GM04504 (cell line): ENCODE results near the gene TEF.

ENCODE experiments used
- DNase-seq: peaks from one replicate; pipeline ENCODE4 v3.0.0-alpha.2; 2012; ENCODE audit warnings: low read depth

TEF gene, protein sequence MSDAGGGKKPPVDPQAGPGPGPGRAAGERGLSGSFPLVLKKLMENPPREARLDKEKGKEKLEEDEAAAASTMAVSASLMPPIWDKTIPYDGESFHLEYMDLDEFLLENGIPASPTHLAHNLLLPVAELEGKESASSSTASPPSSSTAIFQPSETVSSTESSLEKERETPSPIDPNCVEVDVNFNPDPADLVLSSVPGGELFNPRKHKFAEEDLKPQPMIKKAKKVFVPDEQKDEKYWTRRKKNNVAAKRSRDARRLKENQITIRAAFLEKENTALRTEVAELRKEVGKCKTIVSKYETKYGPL

DNA sequence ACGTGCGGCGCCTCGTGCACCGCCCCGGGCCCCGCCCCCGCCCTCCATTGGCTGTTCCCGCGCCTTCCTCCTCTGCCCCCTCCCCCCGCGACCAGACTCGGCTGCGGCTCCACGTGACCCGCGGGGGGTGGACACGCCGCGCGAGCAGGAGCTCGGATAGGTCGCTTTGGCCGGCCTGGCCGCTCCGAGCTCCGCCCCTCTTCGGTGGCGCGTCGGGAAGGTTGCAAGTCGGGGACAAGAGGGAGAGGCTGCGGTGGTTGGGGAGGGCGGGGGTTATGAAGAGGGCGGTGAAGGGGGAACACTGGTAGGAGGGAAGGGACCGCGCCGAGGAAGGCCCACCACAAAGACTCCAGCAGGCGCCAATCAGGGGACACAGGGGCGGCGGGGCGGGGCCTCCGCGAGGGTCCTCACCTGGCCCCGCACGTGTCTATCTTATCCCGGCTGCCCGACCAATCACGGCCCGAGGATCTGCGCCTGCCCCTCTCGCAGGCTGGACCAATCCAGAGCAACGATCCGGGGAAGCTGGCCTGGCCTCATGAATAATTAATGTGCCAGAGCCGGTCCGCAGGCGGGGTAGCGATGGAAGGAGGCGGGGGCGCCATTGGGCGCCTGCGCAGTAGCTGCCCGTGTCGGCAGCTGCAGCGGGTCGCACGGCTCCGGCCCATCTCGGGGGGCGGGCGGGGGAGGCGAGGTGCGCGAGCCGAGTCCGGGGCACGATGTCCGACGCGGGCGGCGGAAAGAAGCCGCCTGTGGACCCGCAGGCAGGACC is at the start of gene TEF:
TEF (plus strand) TSS at position 614 of the 769 bp plus-strand sequence; CDS start at position 717, 103 bp downstream.
- peak; percentile 97 for DNase-seq

DNA sequence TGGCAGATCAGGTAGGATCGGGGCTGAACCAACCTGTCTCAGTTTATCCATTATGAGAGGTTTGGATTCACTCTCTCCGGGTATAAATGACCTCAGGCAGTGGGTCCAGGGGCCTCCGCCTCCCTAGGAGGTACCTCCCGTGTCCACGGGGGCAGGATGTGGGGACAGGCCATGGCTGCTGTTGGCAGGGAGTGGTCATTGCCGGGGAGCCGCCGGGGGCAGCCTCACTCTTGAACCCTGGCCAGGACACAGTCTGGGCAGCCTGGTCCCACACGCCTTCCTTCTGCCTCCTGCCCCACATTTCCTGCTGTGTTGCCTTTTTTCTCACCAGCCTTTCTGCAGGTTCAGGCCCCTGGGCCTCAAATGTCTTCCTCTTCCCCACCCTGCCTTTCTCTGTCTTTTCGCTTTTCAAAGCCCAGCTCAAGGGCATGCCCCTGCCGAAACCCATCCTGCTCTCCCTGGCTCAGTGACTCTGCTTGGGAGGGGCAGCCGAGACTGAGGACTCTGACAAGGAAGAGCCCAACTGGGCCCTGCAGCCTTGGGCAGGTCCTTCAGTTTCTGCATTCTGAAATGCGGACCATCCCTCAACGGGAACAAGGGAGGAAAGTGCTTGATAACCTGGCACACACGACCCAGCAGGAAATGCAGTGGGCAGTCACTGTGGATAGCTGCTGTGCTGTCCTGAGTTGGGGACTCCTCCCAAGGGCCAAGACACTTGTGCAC is 49.4 kb upstream of the TEF start:
- DNase-seq: no peak

DNA sequence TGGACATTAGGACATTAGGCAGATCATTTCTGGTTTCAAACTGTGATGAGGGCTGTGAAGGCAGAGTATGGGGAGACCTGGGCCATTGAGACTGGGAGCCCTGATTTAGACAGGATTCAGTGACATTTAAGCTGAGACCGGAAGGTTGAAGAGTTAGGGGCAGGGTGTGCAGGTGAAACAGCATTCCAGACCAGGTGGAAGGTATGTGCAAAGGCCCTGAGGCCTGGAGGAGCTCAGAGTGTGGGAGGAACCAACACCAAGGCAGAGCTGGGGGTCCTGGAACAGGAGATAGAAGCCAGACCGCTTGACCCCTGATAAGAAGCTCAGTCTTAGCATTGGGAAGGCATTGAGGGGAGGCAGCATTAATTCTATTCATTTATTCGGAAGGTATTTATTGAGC is 47.9 kb upstream of the TEF start:
- DNase-seq: no peak

DNA sequence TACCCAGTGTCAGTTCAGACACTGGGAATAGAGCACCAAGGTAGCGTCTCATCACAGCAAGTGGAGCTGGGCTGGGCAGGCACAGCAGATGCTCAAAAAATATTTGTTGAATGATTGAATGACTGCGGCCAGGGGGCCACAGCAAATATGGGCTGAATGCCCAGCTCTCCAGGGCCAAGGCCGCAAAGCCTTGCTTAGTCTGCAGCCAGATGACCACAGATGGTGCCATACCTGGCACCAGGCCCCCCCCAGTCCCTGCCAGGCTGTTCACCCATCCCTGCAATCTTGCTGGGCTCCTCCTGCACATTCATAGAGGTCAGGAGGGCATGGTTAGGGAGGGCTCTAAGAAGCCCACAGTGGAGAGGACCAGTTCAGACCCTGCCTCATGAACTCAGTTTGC is 47.5 kb upstream of the TEF start:
- DNase-seq: no peak

DNA sequence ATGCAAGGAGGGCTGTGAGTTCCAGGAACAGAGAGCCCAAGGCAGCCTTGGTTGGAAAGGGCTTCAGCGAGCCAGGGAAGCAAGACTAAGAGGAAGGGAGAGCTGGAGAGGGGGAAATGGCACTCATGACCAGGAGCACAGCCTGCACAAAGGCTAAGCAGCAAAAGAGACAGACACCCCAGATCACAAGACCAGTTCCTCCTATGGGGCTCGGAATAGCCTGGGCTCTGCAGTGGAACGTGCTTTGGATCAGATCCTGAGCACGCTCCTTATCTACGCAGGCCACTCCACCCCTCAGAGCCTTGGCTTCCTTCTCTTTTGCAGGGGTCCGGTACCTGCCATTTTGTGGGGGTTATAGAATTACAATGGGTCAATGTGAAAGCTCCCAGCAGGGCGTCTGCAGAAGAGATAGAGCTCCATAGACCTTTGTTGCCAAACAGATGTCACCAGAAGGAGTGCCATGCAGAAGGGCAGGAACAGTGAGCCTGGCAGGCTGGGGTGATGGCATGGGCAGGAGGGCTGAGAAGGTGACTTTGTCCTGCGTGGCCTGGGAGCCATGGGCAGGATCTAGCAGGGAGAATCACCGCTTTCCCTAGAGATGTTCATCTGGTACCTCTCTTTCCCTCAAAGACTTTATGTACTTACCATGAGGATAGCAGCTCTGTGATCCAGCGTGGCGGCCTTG is 46.6 kb upstream of the TEF start:
- DNase-seq: no peak

DNA sequence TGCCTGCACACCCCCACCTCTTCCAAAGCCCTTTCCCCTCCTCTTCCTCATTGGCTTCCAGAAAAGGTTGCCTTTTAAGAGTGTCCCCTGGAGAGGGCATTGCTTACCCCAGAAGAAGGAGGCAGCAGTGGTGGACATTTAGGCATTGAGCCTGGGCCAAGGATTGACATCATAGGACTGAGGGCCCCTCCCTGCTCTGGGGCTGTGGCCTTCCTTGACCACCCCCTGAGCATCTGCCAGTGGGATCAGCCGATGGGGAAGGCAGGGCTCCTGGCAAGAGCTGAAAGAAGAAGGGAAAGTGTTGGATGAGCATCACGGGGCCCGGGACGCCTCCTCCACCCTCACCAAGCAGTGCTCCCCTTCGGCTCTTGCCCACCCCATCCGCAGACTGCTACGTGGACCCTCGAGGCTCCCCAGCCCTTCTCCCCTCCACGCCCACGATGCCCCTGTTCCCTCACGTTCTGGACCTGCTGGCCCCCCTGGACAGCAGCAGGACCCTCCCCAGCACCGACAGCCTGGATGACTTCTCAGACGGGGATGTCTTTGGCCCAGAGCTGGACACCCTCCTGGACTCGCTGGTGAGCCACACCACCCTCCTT is 43.0 kb upstream of the TEF start:
- no peak for DNase-seq

DNA sequence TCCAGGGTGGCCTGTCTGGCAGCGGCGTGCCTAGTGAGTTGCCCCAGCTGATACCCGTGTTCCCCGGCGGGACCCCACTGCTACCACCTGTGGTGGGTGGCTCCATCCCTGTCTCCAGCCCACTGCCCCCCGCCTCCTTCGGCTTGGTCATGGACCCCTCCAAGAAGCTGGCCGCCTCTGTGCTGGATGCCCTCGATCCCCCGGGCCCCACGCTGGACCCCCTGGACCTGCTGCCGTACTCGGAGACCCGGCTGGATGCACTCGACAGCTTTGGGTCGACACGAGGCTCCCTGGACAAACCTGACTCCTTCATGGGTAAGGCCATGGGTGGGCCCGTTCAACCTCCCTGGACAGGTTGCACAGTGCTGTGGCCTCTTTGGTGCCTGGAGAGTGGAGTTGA is 41.9 kb upstream of the TEF start:
- DNase-seq: no peak

DNA sequence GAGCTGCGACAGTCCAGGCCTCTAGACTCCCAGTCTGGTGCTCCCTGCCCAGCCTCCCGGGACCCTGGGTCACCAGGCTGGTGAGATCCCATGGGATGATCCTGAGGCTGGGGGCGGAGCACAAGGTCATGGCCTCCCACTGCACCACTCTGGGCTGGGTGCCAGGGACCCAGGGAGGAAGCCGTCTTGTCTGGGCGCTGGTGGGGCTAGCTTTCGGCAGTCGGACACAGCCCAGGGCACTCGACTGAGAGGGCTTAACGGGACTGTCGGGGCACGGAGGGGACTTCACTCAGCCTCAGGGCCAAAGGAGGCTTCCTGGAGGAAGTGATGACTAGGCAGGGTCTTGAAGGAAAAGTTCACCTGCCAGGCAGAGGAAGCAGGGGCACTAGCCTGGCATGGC is 41.4 kb upstream of the TEF start:
- DNase-seq: no peak

DNA sequence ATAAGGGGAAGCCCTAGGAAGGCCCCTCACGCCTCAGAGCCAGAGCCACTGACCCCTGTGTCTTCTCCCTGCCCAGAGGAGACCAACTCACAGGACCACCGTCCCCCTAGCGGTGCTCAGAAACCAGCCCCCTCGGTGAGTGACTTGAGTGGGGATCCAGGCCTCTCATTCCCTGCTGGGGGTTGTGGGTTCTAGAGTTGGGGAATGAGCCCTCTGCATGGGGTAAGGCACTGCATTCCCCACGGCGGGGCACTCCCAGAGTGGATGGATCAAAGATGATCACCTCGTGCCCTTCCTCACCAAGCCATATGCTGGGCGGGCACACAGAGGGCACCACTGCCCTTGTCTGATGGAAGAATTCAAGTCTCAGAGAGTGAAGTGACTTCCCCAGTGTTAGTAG is 40.7 kb upstream of the TEF start:
- no peak for DNase-seq

DNA sequence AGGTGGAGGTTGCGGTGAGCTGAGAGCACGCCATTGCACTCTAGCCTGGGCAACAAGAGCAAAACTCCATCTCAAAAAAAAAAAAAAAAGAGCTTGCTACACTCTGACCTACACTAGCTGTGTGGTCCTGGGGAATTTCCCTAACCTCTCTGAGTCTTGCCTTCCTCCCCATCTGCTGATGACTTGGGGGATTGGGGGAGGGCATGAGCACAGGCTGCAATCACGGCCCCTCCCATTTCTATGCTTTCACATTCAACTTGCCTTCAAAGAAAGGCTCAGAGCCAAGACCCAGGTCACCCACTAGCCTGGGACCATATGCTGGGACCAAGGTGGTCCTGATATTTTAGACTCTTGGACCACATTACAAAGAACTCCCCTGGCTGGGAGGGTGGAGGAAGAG is 39.8 kb upstream of the TEF start:
- no peak for DNase-seq

DNA sequence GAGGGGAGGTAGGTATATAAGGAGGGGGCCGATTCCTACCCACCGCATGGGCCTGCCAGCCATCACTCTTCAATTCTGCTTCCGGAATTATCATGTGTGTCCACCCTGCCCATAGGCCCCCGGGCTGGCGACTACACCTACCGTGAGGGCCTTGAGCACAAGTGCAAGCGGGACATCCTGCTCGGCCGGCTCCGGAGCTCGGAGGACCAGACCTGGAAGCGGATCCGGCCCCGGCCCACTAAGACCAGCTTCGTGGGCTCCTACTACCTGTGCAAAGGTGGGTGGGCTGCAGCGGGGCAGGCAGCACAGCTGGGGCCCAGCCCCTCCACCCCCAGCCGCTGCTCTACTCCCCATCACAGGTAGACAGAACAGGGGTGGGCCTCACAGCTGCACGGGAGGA is 38.4 kb upstream of the TEF start:
- DNase-seq: no peak

DNA sequence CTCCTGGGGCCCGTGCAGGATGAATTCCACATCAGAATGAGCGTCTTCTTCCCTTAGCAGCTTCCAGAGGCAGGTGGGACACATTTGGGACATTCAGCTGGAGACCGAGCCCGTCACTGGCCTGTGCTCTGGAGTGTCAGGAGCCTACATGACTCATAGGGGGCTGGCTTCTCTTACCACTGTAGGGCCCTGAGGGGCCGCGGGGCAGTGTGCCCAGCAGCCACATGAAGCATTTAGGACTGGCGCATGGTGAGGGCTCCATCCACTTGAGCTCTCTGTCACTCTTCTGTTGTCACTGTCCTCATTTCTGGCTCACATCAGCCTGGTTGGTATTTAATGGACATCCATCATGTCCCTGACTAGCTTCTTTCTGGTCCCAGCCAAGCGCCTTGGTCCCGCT is 38.0 kb upstream of the TEF start:
- no peak for DNase-seq

DNA sequence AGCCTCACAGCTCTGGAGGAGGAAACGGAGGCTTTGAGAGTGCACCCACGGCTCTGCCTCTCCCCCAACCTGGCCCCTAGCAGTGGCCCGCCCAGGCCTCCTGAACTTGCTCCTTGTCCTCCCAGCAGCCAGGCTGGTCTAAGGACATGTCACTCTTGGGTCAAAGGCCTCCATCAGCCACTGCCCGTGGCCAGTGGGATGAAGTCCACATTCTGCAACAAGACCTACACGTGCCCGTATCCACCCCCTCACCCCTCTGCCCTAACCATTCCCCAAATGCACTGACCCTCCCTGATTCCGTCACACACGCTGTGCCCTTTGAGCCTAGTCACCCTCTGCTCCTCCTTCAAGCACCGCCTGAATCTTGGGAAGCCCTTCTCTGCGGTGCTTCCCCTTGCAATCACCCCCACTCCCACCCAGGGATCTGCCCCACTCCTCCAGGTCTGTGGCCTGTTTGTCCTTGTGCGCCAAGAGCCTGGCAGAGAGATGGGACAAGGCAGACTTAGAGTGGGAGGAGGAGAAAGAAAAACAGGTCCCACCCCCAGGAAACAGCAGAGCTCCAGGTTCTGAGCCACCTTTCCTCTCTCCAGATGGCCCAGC is 37.5 kb upstream of the TEF start:
- no peak for DNase-seq

DNA sequence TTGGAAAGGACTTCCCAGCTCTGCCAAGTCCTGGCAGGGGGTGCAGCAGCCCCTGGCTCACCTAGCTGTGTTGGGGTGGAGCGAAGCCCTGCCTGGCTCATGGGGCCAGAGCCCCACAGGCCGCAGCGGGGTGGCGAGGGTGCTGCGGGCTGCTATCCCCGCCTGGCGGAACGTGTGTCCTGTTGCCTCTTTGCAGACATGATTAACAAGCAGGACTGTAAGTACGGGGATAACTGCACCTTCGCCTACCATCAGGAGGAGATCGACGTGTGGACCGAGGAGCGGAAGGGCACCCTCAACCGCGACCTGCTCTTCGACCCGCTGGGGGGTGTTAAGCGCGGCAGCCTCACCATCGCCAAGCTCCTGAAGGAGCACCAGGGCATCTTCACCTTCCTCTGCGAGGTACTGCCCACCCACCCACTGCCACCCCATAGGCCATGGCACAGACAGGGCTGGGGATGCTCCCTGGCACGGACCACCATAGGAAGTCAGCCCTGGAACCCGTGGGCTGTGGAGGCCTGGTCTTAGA is 35.9 kb upstream of the TEF start:
- DNase-seq: no peak

DNA sequence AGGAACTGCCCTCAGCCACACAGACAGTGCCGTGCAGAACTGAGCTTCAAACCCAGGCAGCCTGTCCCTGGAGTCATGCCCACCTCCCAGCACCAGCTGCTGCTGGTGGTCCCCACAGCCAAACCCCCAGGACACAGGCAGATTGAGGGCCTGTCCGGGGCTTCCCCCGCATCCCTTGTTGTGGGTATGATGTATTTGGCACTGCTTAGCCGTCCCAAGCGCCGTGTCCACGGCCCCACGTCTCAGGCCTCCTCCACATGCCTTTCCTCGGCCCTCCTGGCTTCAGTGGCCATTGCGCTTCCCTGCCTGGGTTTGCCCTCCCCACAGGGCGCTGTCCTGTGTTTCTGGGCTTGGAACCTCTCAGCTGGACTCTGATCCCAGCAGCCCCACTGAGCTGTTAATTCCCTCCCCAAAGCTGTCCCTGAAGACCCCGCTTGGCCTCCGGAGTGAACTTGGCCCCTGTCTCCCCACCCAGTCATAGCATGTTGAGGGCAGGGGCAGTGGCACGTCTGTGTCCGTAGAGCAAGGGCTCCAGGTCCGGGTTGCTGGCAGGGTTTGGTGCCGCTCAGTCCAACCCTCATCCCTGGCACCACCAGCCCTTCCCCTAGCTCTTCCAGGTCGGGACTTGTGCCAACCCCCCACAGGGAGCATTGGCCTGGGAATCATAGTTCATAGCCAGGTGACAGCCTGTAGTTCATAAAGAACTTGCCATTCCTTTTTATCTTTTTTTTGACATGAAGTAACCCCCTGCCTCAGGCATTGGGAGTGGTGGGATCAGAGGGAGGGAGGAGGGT is 34.5 kb upstream of the TEF start:
- no peak for DNase-seq

DNA sequence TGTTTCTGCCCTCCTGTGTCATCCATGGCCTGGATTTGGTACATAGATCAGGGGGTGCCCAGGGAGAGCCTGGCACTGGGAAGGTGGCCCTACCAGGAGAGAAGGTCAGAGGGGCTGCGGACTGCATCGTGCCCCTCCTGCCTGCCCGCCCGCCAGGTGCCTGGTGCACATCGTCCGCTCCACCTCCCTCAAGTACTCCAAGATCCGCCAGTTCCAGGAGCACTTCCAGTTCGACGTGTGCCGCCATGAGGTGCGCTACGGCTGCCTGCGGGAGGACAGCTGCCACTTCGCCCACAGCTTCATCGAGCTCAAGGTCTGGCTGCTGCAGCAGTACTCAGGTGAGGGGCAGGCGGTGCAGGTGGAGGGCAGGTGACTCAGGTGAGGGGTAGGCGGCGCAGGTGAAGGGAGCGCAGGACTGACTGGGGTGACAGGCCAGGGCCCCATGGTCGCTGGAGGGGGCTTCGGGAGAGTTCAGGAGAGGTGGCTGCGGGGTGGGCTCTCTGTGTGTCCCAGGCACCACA is 32.7 kb upstream of the TEF start:
- DNase-seq: no peak

DNA sequence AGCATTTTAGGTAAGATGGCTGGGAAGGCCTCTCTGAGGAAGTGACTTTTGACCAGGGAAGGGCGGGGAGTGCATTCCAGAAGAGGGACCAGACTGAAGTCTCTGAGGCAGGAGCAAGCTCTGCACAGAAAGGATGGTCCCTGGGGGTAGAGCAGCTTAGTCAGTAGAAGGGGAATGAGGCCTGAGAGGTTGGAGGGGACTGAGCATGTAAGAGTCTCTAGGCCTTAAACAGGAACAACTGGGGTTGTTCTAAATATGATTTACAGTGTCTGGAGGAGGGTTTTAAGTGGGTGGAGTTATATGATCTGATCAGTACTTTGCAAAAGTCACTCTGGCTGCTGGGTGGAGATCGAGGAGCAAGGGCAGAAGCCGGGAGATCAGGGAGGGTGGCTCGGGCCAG is 31.7 kb upstream of the TEF start:
- DNase-seq: no peak

DNA sequence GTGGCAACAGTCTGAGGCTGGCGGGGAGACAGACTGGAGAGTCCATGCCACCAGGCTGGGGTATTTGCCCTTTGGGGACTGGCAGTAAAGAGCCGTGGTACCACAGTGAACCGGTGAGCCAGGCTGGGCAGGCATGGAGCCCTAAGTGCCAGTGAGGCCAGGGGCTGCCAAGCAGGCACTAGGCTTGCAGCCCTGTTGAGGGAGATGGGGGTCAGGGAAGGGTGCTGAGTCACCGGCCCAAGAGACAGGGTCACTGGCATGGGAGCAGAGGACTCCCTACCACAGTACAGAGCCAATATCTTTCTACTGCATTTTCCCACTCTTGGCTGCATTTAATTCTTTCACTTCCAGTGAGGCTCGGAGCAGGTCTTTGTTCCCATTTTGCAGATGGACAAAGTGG is 30.7 kb upstream of the TEF start:
- DNase-seq: no peak

DNA sequence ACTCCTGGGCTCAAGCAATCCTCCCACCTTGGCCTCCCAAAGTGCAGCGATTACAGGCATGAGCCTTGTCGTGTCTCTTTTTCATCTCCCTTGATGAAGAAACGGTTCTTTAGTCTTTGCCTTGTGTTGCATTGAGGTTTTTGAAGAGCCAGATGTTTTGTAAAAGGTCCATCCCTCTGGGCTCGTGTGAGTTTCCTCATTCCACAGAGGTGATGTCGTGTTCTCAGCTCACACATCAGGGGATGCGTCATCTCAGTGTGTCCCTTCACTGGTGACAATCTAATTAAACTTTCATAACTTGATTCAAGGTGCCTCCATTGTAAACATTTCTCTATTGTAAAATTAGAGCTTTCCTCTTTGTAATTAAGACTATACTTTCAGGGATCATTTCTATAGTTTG is 29.7 kb upstream of the TEF start:
- peak; percentile 67 for DNase-seq

DNA sequence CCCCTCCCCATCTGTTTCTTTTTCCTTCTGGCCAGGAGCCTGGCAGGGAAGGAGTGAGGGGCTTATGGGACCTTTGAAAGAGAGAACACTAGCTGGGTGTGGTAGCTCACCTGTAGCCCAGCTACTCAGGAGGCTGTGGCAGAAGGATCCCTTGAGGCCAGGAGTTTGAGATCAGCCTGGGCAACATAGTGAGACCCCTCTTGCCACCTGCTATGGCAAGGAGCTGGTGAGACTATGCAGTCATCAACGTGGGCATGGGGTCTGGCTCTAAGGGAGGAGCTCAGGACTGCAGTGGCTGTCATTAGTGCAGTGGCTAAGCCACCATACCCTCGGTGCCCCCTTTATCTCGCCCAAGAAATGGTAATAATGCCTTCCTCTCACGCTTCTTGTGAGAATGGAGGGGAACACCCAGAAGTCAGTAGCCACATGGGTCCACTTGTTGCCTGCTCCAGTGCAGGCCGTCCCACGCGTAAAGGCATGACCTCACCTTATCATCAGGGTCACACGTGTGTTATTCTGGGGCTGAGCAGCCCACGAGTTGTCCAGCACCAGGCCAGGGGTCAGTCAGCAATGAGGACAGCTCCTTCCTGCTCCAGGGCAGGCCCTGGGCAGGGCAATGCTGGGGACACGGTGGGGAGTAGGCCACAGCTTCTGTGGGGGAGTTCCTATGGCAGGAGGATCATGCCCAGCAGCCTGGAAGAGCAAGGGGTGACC is 27.7 kb upstream of the TEF start:
- no peak for DNase-seq
